ENCODE measurements around the gene FTCDNL1.

Gene FTCDNL1

GRCh38 chr2:199778655-199779054, 72.3 kb downstream of the FTCDNL1 start:
- DNase-seq, result no peak

- no peak for DNase-seq
Measured at GRCh38 chr2:199777916-199778315, 73.1 kb downstream of the FTCDNL1 start.

GRCh38 chr2:199777315-199777714, 73.7 kb downstream of the FTCDNL1 start:
- DNase-seq, result no peak

- DNase-seq, result no peak
Measured at GRCh38 chr2:199775267-199775666, 75.7 kb downstream of the FTCDNL1 start.

GRCh38 chr2:199772035-199772976, 78.7 kb downstream of the FTCDNL1 start:
- DNase-seq, result no peak

- no peak for DNase-seq
Measured at GRCh38 chr2:199770716-199771115, 80.3 kb downstream of the FTCDNL1 start.

- no peak for DNase-seq
Measured at GRCh38 chr2:199765646-199766045, 85.3 kb downstream of the FTCDNL1 start.

- DNase-seq, result no peak
Measured at GRCh38 chr2:199764273-199764800, 86.7 kb downstream of the FTCDNL1 start.

GRCh38 chr2:199762963-199763362, 88.0 kb downstream of the FTCDNL1 start:
- no peak for DNase-seq

- no peak for DNase-seq
Measured at GRCh38 chr2:199760574-199760973, 90.4 kb downstream of the FTCDNL1 start.

- DNase-seq, result no peak
Measured at GRCh38 chr2:199757233-199757870, 93.6 kb downstream of the FTCDNL1 start.

- DNase-seq, result no peak
Measured at GRCh38 chr2:199756743-199757142, 94.2 kb downstream of the FTCDNL1 start.

- no peak for DNase-seq
Measured at GRCh38 chr2:199756211-199756610, 94.8 kb downstream of the FTCDNL1 start.

GRCh38 chr2:199754766-199755165, 96.2 kb downstream of the FTCDNL1 start:
- DNase-seq, result no peak

GRCh38 chr2:199751492-199752120, 99.4 kb downstream of the FTCDNL1 start:
- no peak for DNase-seq

- DNase-seq, result no peak
Measured at GRCh38 chr2:199749571-199749970, 101.4 kb downstream of the FTCDNL1 start.

- no peak for DNase-seq
Measured at GRCh38 chr2:199744724-199745123, 106.3 kb downstream of the FTCDNL1 start.

- DNase-seq, result no peak
Measured at GRCh38 chr2:199744260-199744659, 106.7 kb downstream of the FTCDNL1 start.

- DNase-seq, result no peak
Measured at GRCh38 chr2:199743415-199744120, 107.4 kb downstream of the FTCDNL1 start.

GRCh38 chr2:199742884-199743283, 108.1 kb downstream of the FTCDNL1 start:
- no peak for DNase-seq

GRCh38 chr2:199740111-199740428, 110.9 kb downstream of the FTCDNL1 start:
- no peak for DNase-seq

- peak; percentile 71 for DNase-seq
Measured at GRCh38 chr2:199739413-199740110, 111.4 kb downstream of the FTCDNL1 start.
